ENCODE results near the gene GP1BA.

GP1BA gene

DNA sequence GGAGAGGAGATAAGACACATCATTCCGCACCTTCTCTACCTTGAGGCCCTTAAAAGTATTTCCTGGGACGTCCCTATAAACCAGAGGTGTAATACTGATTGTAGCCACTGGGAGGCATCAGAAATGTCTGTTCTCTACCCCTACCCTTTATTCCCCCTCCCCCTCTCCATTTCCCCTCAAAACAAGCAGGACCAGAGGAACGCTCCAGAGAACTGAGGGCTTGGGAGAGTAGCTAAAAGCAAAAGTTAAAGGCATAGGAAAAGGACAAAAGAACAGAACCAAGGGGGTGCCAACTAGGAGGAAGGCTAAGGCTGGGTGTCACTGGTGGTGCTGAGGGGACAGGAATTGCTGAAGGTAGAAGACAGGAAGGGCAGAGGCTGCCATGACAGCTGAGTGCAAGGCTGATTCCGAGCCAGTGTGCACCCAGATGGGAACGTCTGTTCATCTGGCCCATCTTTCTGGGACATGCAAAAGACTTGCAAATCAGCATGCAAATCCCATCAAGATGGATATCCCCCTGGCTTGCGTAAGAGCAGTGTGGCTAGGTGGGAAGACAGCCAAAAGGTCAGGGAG lies 48.7 kb downstream of the GP1BA start:
- H3K4me3 ChIP-seq (ENCODE audit: low read depth, low read length): no peak overlapping the region
- peak; percentile 69 for DNase-seq (ENCODE audit: low read depth)
- TF ChIP-seq, protein P1, sequence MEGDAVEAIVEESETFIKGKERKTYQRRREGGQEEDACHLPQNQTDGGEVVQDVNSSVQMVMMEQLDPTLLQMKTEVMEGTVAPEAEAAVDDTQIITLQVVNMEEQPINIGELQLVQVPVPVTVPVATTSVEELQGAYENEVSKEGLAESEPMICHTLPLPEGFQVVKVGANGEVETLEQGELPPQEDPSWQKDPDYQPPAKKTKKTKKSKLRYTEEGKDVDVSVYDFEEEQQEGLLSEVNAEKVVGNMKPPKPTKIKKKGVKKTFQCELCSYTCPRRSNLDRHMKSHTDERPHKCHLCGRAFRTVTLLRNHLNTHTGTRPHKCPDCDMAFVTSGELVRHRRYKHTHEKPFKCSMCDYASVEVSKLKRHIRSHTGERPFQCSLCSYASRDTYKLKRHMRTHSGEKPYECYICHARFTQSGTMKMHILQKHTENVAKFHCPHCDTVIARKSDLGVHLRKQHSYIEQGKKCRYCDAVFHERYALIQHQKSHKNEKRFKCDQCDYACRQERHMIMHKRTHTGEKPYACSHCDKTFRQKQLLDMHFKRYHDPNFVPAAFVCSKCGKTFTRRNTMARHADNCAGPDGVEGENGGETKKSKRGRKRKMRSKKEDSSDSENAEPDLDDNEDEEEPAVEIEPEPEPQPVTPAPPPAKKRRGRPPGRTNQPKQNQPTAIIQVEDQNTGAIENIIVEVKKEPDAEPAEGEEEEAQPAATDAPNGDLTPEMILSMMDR (conservative IDR thresholded peaks at IDR 0.05; ENCODE audit: low read depth, low read length): peak; percentile 71

DNA sequence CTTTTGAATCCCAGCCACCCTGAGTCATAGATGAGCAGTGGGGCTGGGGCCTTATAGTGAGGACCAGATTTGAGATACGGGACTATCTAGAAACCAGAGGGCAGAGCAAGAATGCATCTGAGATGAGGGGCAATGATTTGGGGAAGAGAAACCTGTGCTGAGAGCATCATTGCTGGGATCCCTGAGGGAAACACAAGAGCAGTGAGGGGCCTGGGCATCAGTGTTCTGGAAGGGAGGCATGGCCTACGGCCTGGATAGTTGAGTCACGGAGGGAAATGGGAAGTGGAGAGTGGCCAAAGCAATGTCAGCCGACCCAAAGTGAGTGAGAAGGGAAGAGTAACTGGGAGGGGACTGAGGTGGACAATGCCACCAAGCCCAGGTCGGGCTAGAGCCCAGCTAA lies 50.2 kb downstream of the GP1BA start:
- TF ChIP-seq, protein P1 (conservative IDR thresholded peaks at IDR 0.05; ENCODE audit: low read depth, low read length): no peak
- no peak overlapping the region for H3K4me3 ChIP-seq (ENCODE audit: low read depth, low read length)
- no peak for DNase-seq (ENCODE audit: low read depth)
